GM18909 (cell line): ENCODE measurements around the gene NUDT16L1.

ENCODE experiments used
- ATAC-seq: cut with Tn5 transposase; IDR thresholded peaks from one replicate; pipeline ENCODE4 v1.9.1; 2021; ENCODE audit warnings: mild to moderate bottlenecking; ENCODE audit not compliant: unreplicated experiment, poor library complexity

Gene NUDT16L1

DNA sequence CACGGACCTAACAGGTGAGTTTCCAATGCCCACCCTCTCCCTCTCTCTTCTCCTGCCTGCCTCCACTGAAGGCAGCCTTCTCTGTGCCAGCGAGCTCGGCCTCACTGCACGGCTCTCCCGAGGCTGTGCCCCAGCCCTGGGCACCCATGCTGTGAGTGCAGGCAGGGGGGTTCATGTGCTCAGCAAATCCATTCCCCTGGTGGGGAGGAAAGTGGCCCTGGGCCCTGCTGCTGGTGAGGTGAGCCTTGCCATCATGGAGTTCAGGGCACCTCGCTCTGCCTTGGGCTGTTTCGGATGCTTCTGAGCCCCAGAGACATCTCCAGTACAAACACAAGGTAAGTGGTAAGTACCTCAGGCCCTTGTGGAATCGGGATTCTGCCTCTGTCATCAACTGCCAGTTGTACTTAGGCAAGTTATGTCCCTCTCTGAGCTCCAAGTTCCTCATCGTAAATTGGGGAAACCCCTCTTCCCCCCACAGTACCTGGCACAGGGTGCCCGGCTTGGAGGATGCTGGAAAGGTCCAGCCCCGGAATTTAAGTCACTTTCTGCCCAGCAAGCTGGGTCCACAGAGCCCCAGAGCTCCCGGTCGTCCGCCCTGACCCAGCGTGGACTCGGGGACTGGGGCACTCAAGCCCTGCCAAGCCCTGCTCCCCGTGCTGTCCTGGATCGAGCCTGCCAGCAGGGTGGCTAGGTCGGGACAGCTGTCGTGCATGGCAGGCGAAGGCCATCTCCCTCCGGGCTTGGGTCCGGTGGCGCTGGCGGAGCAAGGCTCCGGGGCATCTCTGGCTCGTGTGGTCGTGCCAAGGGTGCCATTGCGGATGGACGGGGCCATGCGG lies 684 bp upstream of the NUDT16L1 start:
- ATAC-seq, result peak; percentile 15

DNA sequence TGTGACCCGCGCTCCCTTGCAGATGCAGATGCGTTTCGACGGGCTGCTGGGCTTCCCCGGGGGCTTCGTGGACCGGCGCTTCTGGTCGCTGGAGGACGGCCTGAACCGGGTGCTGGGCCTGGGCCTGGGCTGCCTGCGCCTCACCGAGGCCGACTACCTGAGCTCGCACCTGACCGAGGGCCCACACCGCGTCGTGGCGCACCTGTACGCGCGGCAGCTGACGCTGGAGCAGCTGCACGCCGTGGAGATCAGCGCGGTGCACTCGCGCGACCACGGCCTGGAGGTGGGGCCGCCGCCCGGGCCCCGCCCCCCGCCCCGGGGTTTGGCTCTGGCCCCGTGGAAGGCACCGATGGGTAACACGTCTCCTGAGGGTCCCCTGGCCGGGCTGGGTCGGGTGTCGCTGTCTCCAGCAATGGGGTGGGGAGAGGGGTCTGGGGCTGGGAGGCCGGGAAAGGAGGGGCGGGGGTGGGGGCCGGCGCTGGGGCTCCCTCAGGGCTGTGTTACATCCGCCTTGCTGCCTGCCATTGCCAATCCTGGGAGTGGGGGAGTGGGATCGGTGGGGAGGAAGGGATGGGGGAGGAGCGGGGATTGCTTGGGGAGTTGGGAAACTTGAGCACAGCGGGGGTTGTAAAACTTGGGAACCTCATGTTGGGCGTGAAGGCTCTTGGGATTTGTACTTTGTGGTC lies 737 bp downstream of the NUDT16L1 start:
- peak; percentile 11 for ATAC-seq

DNA sequence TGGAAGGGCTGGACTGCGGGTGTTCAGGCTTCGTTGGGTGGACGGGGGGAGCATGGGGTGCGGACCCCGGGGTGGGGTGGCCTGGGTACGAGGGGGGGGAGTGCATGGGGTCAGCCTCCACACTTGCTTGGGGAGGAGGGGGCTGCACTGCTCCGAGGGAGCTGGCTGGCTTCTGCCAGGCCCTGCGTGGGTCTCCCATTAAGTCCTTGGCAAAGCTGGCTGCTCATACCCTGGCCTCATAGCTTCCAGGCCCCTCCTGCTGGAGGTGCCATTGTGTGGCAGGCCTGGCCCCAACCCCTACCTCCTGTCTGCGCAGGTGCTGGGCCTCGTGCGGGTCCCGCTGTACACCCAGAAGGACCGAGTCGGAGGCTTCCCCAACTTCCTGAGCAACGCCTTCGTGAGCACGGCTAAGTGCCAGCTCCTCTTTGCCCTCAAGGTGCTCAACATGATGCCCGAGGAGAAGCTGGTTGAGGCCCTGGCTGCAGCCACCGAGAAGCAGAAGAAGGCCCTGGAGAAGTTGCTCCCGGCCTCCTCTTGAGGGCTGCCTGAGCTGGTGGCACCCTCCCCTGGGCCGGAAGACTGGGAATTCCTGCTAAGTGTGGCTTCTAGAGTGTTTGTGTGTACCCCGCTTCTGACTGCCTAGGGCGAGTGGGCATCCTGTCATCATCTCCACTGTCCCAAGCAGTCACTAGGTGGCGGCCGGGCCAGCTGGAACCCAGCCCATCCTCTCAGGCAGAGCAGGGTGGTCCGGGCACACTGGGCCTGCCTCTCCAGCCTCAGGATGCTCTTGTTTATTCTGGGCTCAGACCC lies 1.5 kb downstream of the NUDT16L1 start:
- ATAC-seq, result no peak

DNA sequence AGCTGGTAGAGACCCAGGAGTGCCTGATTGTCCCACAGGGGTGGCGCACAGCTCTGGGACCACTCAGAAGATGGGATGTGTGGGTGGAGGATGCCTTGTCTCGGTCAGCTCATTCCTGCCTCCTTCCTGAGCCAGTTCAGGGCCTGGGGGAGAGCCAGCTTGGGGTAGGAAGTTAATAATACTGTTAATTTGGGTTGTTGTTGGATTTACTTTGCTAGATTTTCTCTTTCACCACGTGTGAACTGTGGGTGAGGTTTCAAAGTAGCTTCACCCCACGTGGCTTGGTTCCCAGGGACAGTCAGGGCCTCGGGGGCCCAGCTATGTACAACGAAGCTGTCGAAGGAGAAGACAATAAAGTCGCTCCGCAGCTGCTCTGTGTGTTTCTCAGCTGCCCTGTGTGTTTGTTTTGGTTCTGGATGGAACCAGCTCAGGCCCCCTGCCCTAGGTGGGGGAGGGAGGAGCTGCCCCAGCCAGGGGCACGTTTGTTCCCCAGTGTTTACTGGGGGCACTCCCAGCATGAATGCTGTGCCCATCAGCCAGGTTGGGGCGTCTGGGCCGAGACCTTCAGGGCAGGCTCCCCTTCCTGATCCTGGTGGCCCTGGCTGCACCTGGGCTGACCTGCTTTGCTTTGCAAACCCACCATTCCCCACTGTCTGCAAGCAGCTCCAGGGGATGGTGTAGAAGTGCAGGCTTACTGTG lies 2.3 kb downstream of the NUDT16L1 start:
- no peak for ATAC-seq

DNA sequence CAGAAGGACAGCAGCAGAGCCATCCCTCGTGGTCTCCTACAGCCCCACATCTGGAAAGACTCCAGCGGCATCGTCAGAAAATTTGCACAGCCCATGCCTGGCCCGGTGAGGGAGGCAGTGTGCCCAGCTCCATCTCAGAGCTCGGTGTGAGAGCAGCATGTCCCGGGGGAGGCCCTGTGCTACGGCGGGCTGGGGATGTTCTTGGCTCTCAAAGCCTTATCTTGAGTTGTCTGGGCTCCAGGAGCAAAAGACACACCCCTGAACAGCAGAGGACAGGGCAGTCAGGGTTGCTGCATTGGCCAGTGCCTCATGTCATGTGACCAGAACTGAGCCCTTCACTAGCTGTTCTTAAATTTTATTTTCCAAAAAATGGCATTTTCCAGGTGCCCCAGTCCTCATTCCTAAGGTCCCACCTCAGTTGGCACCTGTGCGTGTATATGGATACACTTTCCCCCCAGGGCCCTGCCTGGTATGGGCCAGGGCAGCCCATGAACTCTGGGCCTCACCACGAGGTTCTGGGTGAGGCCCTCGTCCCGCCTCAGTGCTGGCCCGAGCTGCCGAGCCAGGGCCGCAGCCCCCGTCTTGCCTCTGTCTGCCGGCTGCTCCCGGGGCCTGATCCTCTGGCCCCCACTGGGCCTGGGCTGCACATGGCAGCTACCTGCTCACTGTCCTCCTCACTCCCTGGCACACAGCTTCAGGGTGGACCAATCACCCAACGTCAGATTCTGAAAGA lies 3.0 kb downstream of the NUDT16L1 start:
- ATAC-seq, result no peak

DNA sequence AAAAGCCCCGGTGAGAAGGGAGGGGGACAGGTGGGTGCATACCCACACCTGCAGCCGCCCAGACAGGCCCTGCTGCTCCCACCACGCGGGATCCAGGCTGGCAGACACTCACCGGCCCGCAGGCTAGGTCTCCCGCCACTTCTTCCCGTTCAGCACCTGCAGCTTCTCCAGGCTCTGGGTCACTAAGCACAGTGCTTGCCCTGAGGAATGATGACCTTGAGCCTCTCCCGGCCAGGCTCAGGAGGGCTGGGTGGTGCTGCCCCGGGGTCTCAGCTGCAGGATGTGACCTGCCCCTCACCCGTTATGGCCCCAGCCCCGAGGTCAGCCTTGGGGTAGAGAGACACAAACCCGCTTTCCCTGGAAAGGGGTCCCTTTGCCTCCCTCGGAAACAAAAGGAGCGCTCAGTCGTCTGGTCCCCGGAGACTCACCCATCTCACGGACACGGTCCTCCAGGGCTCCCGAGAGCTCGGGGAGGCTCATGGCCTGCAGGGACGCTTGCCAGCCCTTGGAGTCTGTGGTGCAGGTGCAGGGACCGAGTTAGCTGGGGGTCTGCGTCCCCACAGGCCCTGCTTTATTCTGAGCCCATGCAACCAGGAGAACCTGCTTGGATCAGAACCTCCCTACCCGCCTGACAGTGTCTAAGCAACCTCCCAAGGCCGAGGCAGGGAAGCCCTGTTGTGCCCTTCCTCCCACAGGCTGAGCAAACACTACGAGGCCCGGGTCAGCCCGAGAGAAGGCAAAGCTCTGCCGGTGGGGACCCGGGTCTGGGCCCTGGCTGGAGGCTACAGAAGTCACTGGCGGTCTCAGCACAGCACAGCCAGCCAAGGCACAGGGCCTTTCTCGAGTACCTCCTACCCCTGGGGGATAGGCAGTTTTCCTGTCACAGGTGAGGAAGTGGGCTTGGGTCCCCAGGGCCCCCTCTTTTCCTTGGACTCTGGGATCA lies 3.8 kb downstream of the NUDT16L1 start:
- ATAC-seq, result no peak

DNA sequence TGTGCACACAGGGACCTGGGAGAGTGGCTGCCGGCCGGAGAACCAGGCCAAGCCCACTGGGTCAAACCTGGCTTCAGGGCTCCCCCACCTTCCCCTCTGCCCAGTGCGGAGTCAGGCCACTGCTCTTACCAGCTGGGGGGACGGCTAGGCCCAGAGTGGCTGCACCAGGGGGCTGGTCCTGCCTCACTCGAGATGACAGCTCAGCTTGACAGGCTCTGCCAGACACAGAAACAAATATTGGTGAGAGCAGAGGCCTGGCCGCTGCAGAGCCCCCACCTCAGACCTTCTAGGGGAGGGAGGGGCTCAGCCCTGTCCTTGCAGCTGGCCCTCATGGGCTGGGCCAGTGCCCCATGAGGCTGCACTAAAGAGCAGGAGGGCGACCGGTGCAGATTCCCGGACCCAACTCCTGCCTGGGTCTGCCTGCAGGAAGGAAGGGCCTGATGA lies 4.5 kb downstream of the NUDT16L1 start:
- ATAC-seq, result no peak

DNA sequence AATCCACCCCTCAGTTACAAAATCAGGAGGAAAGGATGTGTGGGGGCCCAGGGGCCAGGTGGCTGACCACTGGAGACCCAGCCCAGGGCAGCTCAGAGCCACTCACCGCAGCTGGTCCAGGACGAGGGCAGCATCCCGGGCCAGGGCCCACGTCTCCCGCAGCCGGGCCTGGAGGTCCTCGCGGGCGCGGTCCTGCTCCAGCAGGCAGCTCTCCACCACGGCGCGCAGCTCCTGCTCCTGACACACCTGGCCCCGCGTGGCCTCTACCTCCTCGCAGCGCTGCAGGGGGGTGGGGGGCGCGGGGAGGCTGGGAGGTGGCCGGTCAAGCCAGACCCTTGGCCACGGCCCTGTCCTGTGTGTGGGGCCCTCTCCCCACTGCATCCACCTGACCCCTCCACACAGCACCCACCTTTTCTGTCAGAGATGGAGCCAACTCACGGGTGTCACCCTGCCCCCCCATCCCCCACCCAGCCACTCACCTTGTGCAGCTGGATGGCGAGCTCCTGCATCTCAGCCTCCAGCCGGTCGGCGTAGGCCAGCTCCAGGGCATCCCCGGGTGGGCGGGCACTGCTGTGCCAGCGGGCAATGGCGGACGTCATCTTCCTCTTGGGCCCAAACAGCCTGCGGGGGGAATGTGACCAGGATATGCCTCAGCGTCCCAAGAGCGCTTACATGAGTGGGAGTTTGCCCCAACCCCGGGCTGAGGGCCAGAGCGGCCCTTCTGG lies 5.1 kb downstream of the NUDT16L1 start:
- no peak for ATAC-seq

DNA sequence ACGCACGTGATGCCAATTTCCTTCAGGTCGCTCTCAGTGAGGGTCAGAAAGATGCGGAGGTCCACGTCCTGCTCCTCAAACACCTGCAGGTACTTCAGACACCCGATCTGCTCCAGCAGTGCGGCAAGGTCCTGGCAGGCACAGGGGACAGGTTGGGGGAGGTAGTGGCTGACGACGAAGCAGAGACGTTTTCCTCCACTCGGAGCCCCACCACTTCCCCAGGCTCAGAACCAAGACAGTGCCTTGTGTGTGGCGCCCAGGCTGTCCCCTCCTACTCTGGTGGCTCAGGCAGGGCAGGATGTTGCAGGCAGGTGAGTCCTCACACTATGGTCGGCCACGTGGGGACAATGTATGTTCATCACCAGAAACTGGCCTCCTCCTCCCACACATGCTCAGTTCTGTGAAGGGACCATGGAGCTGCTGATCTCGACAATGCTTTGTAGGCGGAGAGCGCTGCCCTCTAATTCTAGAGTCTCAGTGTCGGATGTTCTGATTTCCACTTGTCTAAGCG lies 5.7 kb downstream of the NUDT16L1 start:
- no peak for ATAC-seq

DNA sequence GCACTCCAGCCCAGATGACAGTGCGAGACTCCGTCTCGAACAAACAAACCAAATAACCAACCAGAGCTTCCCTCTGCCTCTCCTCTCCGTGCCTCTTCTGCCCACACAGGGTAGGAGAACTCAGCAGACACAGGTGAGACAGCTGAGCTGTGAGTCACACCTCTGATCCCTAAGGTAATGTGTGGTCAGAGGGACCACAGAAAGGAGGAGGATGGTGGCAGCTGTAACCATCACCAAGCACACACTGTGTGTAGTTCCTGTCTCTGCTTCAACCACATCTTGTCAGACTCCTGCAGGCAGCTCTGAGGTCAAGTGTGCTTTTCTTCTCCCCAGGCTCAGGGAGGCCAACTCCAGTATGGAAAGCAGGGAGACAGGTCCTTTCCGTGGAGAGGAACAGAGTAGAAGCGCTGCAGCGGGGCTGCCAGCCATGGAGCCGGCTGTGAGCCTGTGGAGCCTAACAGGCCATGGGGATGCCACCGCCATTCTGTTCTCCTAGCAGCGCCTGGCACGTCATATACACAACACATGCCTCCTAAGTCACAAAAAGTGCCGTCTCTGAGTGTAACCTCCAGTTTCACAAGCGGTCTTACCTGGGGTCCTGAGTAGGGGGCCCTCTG lies 7.1 kb downstream of the NUDT16L1 start:
- no peak for ATAC-seq

DNA sequence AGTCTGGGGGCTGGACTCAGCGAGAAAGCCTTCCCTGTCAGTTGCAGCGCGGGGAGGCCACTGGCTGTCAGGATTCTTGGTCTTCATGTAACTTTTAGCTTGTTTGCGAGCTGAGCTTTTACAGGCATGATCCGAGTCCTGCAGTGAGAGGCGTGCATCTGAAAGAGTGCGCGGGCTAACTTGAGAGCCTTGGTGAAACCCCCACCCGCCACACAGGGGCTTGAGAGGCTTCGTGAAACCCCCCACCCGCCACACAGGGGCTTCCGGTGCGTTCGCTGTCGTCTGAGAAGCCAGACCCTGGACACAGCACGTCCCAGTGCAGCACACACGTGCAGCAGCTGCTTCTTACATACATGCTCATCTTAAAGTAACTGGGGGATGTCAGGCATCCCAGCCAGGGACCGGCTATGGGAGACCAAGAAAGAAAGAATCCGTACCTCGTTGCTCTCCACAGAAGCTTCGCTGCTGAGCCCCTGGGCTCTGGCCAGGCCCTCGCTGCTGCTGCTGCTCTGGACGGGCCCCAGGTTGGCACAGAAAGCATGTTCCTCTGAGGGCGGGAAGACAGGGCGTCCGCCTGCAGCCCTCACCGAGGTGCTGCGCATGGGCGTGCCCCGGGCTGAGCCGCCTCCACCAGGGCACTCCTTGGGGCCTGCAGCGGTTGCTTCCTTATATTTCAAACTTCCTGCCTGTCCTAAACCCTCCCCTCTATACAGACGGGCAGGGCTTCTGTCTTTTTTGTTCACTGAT lies 7.8 kb downstream of the NUDT16L1 start:
- no peak for ATAC-seq

DNA sequence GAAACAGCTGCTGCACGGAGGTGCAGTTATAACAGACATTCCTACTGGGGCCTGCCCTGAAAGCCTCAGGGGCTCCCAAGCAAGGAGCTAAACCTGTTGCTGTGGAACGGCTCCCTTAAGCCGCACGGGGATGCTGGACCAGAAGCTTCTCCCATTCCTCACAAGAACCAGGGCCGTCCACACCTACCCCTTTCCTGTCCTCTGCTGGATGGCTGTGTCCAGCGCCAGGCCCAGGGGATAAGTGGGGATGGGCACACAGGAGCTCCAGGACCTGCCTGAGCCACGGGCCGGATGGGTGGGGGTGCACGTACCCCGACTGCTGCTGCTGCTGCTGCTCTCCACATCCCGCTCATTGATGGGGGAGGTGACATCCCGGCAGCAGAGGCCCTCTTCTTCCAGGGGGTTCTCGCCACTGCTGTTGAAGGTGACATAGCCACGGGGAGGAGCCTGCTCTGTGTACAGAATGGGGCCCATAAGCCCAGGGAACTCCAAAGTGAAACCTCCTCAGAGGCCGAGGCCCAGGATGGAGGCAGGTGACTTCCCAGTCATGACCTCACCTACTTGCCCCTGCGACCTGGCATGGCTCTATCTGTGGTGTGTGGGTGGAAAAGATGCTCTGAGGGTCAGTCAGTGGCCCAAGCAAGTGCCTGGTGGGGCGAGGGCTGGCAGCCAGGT lies 8.6 kb downstream of the NUDT16L1 start:
- ATAC-seq, result no peak

DNA sequence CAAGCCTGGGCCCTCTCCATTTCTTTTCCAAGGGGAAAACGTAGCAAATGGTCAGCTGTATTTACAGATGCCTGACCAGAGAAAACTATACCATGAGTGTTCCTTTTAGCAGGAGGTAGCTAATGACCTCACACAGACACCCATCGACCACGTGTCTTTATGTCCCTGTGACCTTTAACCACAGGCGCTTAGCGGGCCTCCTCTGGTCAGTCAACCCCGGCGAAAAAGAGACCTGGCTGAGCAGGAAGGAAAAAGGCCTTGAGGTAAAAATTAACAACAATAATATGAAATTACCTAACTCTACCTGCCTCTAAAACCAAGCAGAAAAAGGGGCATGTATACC lies 9.1 kb downstream of the NUDT16L1 start:
- no peak for ATAC-seq

DNA sequence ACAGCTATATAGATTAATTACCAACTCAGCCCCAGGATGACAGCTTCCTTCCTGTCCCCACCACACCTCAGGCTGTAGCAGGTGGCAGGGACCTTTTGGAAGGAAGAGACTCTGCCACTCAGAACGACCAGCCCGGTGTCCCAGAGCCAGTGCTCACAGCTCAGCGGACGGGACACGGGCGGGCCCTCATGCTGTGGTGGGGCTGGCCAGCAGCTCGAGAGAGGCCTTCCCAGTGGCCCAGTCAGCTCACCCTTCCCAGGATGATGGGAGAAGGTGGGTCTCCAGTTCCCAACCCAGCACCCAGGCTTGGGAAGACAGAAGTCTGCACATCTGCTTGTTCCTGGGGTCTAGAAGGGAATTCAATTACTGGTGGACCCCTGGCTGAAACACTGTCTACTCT lies 10.5 kb downstream of the NUDT16L1 start:
- ATAC-seq, result no peak

DNA sequence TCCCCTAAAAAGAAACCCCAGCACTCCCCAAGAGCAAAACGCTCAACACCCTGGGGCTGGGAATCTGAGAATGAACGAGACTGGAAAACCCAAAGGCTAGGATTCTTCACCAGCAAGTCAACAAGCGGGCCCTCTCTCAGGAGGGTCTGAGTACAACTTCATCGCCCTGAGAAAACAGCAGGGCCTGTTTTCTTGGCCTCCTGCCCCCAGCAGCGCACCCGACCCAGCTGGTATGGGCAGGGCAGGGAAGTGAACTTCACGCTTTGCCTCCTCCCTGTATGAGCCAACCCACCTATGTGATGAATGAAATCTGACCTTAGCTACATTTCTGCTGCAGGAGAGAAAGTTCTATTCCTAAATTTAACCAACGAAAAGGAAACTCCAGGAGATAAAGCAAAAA lies 11.1 kb downstream of the NUDT16L1 start:
- ATAC-seq, result no peak

DNA sequence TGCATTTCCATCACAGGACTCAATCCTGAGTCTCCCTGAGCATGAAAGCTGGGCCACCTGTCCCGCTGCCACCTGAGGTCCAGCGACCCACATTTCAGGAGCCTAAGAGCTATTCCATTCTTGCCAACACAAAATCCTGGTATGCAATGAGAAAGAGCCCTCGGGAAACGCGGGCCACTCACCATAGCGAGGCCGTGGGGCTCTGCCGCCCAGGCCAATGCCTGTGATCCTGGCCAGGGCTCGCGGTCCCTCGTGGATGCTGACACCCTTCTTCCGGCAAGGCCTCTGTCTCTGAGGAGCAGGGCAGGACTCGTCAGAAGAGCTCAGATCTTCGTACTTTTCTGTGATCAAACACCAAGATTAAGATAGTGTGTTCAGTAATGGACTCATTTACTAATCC lies 11.6 kb downstream of the NUDT16L1 start:
- ATAC-seq, result no peak
